GM19099 (cell line): ENCODE results near the gene ARHGAP24.

Experiments used
- POLR2A ChIP-seq: IDR thresholded peaks from 3 replicates; pipeline ENCODE4 v1.6.1; 2011; ENCODE audit warnings: low read depth; ENCODE audit not compliant: insufficient read length; ENCODE audit errors: extremely low read depth

ARHGAP24 gene

DNA sequence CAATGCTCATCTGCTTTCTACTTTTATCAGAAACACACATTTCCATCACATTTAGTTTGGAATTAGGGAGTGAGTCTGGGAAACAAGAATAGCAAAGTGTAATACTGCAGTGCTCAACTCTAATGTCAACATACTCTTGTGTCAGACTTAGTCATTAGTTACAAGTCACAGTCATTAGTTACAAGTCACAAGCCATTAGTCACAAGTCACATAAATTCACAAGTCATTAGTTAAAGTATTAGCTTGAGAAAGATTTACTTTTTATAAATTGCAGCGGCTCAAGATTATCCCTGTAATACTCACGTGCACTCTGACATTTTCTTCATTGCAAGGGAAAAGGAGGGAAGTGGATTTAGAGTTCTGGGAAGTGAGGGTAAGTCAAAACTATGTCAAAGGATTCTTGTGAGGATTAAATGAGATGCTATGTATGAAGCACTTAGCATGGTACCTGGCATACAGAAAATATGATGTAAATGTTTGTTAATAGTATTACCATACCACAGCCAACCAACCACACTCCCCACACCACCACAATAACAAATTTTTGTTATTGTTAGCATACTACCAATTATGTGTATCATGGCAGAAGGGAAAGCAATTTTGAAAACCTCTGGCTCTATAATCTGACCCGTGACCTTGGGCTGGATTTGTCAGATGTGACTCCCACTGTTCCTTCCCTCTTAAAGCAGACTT lies 116.6 kb downstream of the ARHGAP24 start:
- TF ChIP-seq POLR2A, result no peak

DNA sequence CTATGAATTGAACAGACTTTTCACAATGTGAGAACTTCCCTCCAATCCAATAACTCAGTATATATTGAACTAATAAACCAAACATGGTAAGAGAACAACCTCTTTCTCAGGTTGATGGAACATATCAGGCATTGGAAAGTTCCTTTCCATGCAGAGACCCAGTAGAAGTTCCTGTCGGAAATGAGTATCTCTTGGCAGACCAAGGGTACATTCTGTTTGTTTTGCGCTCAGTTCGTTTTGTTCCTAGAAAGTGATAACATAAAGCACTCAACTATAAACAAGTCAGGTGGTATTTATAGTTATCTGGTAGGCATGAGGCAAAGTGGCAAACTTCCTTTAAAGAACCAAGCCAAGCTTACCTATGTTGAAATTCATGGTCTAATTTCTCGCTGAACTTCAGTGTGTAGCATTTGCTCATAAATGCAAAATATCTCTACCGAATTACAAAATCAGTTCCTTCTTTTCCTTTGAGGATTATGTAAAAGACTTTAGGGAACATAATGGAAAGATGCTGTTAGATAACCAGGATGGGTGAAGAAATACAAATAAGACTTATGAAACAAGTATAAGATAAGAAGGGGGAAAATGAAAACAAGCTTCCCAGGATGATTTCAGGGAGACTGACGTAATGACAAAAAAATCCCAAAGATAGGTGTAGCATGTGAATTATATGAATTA lies 120.3 kb downstream of the ARHGAP24 start:
- no peak for TF ChIP-seq POLR2A

DNA sequence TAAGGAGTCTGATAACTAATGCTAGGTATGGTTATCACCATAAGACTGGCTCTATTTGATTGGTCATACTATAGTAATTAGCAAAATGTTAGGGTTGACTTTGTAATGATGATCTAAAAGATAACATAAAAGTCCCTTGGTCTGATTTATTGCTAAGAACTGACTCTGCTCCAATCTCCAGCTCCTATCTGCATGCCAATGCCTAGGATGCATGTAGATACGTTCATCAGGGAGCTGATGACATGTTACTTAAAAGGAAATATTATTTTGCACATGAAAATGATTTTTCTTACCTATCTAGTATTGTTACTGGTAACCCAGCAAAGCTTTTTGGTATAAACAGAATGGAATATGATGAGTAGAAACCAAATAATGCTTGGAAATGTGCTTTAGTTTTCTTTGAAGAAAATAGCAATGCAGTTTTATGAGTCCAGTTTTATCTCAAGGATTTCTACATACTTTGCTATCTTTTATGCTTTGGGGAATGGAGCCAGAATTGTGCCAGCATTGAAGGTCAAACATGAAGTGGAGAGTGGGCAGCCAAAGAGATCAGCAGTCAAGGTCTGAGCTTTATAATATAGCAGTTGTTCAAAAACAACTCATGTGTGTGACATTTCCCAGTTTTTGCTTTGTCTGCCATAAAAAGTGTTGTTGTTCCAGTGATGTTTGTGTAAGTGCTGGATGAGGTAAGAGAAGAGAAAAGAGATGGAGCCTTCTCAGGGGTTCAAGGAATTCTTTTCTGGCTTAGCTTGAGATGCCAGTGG lies 121.0 kb downstream of the ARHGAP24 start:
- TF ChIP-seq POLR2A, result no peak

- TF ChIP-seq POLR2A, result no peak
Observed at GRCh38 chr4:85598936-85599335, 124.0 kb downstream of the ARHGAP24 start.

DNA sequence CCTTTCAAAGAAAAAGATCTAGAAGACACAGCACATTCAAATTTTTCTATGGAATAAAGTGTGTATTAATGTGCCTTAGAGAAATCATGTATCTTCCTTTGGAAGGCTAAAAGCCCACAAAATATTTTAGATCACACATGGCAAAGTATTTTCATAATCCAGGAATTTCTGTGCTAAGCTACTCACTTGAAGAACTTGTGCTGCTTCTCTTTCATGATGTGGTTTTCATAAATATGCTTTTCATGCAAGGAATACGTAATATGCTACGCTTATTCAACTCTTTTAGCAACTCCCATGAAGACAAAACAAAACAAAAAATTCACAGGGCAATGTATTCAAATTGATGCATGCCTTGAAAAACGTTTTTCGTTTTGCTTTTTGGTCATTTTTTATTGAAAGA lies 125.6 kb downstream of the ARHGAP24 start:
- no peak for TF ChIP-seq POLR2A

GRCh38 chr4:85603437-85604336 lies 128.7 kb downstream of the ARHGAP24 start:
- no peak for TF ChIP-seq POLR2A

DNA sequence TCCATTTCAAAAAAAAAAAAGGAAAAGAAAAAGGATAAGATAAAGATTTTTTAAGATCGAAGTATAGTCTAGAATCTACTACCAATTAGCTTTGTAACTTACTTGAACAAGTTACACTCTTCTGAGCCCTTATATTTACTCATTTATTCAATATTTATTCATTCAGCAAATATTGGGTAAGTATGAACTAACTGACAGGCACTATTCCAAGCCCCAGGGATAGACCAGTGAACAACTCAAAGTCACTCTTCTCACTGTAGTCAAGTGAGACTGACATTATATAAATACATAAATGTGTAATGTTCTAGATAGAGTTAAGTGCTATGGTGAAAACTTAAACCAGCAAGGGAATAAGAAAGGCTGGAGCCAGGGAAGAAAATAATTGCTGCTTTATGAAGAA lies 131.6 kb downstream of the ARHGAP24 start:
- TF ChIP-seq POLR2A, result no peak

DNA sequence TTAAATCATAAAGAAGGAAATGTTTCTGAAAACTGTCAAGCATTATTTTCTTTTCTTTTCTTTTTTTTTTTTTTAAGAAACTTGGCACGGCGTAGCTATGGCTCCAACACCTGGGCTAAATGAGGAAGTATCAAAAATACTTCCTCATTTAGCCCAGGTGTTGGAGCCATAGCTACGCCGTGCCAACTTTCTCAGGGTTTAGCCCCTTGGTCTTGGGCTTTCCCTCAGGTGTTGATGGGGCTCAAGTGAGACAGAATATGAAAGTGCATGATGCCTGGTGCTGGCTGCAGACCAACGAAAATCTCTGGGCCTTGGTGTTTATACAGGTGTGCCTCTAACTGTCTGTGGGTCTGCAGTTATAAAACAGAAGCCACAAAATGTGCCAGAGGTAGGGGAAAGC lies 132.7 kb downstream of the ARHGAP24 start:
- no peak for TF ChIP-seq POLR2A

DNA sequence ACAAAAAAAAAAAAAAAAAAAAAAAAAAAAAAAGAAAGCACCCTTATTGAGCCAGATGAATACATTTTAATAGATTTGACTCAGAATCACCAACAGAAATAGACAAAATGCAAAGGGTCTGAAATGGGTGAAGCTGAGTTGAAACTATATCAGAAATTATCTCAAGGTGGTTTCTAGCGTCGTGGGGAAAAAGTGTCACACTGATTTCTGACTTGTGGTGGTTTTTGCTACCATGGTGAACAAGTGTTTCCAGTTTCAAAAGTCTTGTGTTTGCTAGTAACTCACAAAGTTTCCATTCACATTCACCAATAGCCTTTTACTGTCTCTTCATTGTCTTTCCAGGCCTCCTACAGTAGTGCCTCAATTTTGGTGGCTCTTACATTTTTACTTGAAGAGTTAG lies 135.5 kb downstream of the ARHGAP24 start:
- no peak for TF ChIP-seq POLR2A

DNA sequence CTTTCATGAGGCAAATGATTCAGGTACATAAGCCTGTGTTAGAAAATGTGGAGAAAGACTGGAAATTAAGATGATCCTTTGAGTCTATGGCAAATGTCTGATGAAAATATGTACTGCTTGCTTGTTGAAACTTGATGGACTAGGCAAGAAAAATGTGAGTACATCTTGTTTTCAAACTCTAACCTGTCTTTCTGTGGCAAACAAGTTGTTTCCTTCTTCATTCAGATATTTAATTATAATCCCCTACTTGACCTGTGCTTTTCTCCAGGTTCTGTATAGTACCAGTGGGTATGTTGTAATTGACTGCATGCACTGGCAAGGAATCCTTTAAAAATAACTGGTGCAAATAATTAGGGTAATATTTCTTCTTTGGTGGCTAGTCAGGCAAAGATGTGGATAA lies 136.7 kb downstream of the ARHGAP24 start:
- TF ChIP-seq POLR2A, result no peak

GRCh38 chr4:85613901-85614300 lies 139.0 kb downstream of the ARHGAP24 start:
- no peak for TF ChIP-seq POLR2A

GRCh38 chr4:85615952-85616351 lies 141.0 kb downstream of the ARHGAP24 start:
- no peak for TF ChIP-seq POLR2A

GRCh38 chr4:85617202-85617601 lies 142.3 kb downstream of the ARHGAP24 start:
- no peak for TF ChIP-seq POLR2A

DNA sequence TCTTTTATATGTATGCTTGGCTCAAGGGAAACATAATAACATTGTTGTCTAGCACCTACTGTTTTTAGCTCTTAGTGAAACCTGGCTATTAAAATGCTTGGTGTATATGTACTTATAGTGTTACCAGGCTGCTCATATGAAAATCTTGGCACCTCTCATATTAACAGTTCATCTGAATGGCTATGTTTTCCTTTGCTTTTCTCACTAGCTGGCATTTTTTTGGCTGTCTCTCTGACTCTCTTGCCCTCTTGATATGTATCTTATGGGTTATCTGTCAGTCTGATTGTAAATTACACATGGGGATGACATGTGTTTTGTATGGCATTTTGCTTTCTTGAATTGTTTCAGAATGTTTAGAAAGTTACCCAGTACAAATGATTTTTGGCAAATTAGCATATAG lies 158.0 kb downstream of the ARHGAP24 start:
- TF ChIP-seq POLR2A, result no peak

- TF ChIP-seq POLR2A, result no peak
Observed at GRCh38 chr4:85637778-85638177, 162.8 kb downstream of the ARHGAP24 start.
